HL-60/S4 treated with phorbol 12-myristate 13-acetate at 8.2 ng/mL for 4 days and 3 days (cell line): ENCODE measurements around the gene SULT2A1.
"Not testable (repeated sequence)": the region's sequence is repeated elsewhere in the genome, so short reads cannot be mapped to it uniquely, and the experiment has no call there.

Source experiments
- in situ Hi-C: fragments of 300-500 bp; cut with MboI; formaldehyde crosslinking; loops from 2 replicates; pipeline ENCODE4 v1.15.0; 2022; ENCODE audit warnings: low sequenced_read_pairs

The SULT2A1 gene

GRCh38 chr19:47860602-47861297 is 25.4 kb downstream of the SULT2A1 start:
- in situ Hi-C loops = no loop called here

- in situ Hi-C loops = not testable (repeated sequence)
Measured at GRCh38 chr19:47859838-47860237, 26.3 kb downstream of the SULT2A1 start.

GRCh38 chr19:47858646-47859285 is 27.3 kb downstream of the SULT2A1 start, which contains the start of gene TPRX2:
TSS of gene TPRX2 (plus strand) at chr19:47859235. CDS start at chr19:47859247, 12 bp downstream.
- in situ Hi-C loops = not testable (repeated sequence)

DNA sequence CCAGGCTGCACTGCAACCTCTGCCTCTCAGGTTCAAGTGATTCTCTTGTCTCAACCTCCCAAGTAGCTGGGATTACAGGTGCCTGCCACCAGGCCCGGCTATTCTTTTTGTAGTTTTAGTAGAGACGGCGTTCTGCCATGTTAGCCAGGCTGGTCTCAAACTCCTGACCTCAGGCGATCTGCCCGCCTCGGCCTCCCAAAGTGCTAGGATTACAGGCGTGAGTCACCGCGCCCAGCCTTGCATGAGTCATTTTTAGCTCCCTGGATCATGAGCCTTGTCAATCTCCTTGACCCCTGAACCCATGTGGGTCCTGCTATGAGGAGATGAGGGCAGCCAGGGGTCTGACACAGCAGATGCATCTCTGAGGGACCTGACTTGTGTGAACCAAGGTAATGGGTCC is 27.9 kb downstream of the SULT2A1 start:
- in situ Hi-C loops = not testable (repeated sequence)

DNA sequence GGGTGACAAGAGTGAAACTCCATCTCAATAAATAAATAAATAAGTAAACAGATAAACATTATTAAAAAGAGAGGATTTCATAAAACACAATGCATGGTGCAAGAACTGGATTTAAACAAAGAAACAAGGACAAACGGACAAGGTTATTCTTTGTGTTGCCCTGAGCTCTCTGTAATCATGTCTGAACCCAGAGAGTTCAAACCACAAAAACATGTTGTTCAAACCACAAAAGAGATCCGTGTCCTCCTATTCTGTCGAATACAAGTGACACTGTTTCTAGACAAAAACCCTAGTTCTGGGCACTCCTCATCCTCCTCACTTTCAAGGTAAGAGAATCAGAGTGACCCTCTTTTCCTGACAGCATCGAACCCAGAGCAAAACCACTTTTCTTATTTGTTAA is 31.7 kb downstream of the SULT2A1 start:
- in situ Hi-C loops = no loop called here

- in situ Hi-C loops = no loop called here
Measured at GRCh38 chr19:47853003-47853402, 33.1 kb downstream of the SULT2A1 start.

- in situ Hi-C loops = no loop called here
Measured at GRCh38 chr19:47848823-47849473, 37.2 kb downstream of the SULT2A1 start.

- in situ Hi-C loops = no loop called here
Measured at GRCh38 chr19:47848425-47848822, 37.7 kb downstream of the SULT2A1 start.

DNA sequence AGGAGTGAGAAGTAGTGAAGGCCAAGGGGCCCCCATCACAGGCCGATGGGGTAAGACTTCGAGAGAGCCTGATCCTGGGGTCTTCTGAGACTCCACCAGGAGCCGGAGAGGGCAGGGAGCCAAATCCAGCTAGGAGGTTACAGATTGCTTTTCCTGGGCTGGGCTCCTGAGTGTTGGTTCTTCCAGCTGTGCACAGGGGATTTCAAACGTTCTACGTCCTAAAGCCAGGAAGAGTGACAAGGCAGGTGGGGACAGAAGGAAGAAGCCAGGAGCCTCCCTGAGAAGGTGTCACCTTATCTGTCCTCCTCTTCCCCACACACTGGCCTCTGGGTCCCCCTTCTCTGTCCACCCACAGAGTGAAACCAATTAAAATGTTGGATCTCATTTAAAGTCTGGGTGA is 43.2 kb downstream of the SULT2A1 start:
- in situ Hi-C loops = no loop called here

- in situ Hi-C loops = no loop called here
Measured at GRCh38 chr19:47839913-47840312, 46.2 kb downstream of the SULT2A1 start.

GRCh38 chr19:47839411-47839810 is 46.7 kb downstream of the SULT2A1 start:
- in situ Hi-C loops = no loop called here

GRCh38 chr19:47836038-47836437 is 50.1 kb downstream of the SULT2A1 start:
- in situ Hi-C loops = no loop called here

- in situ Hi-C loops = no loop called here
Measured at GRCh38 chr19:47832723-47833122, 53.4 kb downstream of the SULT2A1 start.

GRCh38 chr19:47826800-47827199 is 59.3 kb downstream of the SULT2A1 start:
- in situ Hi-C loops = no loop called here

DNA sequence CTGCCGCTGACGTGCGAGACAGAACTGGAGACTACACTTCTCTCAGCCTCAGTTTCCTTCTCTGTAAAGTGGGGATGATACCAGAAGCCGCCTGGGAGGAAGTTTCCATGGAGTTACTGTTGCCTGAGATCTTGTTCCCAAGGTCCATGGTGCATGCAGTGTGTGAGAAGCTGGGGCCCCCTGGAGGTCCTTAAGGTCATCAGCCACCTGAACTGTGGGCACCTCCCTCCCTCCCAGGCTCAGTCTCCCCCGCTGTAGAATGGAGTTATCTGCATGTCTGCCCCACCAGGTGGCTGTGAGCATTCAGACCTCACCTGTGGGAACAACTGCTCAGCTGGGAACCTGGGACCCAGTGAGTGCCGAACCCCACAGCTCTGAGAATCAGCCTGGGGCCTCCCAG is 61.7 kb downstream of the SULT2A1 start:
- in situ Hi-C loops = no loop called here

- in situ Hi-C loops = no loop called here
Measured at GRCh38 chr19:47821460-47822020, 64.6 kb downstream of the SULT2A1 start, which contains the start of gene CRX. TSS of gene CRX (plus strand) at chr19:47821937. CDS start at chr19:47834444, 12,507 bp downstream.
